ENCODE measurements around the gene SH3BP4. TPM values are rescaled to one million over a fixed set of nuclear protein-coding genes. Genes with fewer than 3 reads are reported as not detected.

The SH3BP4 gene
- total and polyA plus RNA-seq, 2 of the 13 experiments (the other 11 are each of a cell fraction or from before 2014, with no cell fraction given), result 34.6 to 99.1 TPM

DNA sequence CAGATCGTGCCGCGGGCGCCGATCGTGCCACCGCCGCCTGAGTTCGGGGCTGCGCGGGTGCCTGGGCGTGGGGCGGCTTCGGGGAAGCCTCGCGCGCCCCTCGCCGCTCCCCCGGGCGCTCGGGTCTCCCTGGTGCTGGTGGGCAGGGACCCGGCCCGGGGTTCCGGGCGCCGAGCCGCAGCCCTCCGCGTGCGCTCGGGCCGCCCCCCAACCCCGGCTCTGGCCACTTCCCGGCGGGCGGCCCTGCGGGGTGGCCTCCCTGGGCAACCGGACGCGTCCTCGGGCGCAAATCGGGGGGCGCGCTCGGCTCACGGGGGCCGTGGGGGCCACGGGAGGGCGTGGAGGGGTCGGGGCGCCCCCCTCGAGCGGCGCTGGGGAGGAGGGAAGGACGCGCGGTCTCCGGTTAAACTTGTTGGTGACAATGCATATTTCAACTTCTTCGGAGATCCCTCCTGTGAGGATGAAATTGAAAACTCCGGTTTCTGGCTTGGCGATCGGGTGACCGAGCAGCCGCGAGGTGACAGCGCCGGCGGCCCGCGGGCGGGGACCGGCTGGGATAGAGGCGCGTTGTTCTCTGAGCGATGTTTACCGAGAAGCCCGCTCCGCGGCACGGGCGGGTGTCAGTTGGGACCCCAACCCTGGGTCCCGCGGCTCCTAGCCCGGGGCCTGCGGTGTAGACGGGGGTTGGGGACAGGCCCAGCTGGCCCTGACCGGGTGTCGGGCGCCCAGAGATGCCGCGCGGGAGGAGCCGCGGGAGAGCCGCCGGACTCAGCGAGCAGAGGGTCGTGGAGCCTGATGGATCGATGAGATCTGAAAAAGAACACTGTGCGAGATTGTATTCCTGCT, 676 bp downstream of the SH3BP4 start (continued):
- peak; percentile 70 for TF ChIP-seq ZNF546 (CRISPR knock-in tag; conservative IDR thresholded peaks at IDR 0.05)
- no peak for TF ChIP-seq NFKBIZ (CRISPR knock-in tag; IDR thresholded peaks at IDR 0.05)
- peak; percentile 82; the same call in 1 of the 2 replicates for TF ChIP-seq ZNF234 (CRISPR knock-in tag; conservative IDR thresholded peaks at IDR 0.05)
- TF ChIP-seq SP2 (CRISPR knock-in tag; IDR thresholded peaks at IDR 0.05), result peak; percentile 27; the same call in 1 of the 2 replicates
- TF ChIP-seq EEA1 (CRISPR knock-in tag; IDR thresholded peaks at IDR 0.05; ENCODE audit: borderline replicate concordance), result 0 out of 2 replicates have a peak, but pooled peaks have one; percentile 15
- TF ChIP-seq, protein P1, sequence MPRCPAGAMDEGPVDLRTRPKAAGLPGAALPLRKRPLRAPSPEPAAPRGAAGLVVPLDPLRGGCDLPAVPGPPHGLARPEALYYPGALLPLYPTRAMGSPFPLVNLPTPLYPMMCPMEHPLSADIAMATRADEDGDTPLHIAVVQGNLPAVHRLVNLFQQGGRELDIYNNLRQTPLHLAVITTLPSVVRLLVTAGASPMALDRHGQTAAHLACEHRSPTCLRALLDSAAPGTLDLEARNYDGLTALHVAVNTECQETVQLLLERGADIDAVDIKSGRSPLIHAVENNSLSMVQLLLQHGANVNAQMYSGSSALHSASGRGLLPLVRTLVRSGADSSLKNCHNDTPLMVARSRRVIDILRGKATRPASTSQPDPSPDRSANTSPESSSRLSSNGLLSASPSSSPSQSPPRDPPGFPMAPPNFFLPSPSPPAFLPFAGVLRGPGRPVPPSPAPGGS (CRISPR knock-in tag; IDR thresholded peaks at IDR 0.05), result 0 out of 2 replicates have a peak, but pooled peaks have one; percentile 51
- no peak for TF ChIP-seq DNMT3B (CRISPR knock-in tag; conservative IDR thresholded peaks at IDR 0.05)
- no peak for TF ChIP-seq FOXM1 (CRISPR knock-in tag; IDR thresholded peaks at IDR 0.05)
- peak; percentile 79 for TF ChIP-seq ZNF563 (CRISPR knock-in tag; IDR thresholded peaks at IDR 0.05)
- TF ChIP-seq RBFOX2 (IDR thresholded peaks at IDR 0.05; ENCODE audit: low read depth, low read length), result peak; percentile 89
- TF ChIP-seq RFXAP (CRISPR knock-in tag; IDR thresholded peaks at IDR 0.05; ENCODE audit: borderline replicate concordance), result no peak
- TF ChIP-seq KDM5B (CRISPR knock-in tag; IDR thresholded peaks at IDR 0.05; ENCODE audit: borderline replicate concordance), result peak; percentile 57; the same call in 1 of the 2 replicates
- no peak for TF ChIP-seq TAF15 (IDR thresholded peaks at IDR 0.05; ENCODE audit: low read depth, low read length, poor library complexity, severe bottlenecking)
- TF ChIP-seq, protein P2, sequence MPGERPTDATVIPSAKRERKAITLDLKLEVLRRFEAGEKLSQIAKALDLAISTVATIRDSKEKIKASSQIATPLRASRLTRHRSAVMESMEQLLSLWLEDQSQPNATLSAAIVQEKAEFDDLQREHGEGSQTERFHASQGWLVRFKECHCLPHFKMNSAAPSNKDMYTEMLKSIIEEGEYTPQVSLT (CRISPR knock-in tag; IDR thresholded peaks at IDR 0.05; ENCODE audit: borderline replicate concordance, low read depth), result no peak
- TF ChIP-seq, protein P3, sequence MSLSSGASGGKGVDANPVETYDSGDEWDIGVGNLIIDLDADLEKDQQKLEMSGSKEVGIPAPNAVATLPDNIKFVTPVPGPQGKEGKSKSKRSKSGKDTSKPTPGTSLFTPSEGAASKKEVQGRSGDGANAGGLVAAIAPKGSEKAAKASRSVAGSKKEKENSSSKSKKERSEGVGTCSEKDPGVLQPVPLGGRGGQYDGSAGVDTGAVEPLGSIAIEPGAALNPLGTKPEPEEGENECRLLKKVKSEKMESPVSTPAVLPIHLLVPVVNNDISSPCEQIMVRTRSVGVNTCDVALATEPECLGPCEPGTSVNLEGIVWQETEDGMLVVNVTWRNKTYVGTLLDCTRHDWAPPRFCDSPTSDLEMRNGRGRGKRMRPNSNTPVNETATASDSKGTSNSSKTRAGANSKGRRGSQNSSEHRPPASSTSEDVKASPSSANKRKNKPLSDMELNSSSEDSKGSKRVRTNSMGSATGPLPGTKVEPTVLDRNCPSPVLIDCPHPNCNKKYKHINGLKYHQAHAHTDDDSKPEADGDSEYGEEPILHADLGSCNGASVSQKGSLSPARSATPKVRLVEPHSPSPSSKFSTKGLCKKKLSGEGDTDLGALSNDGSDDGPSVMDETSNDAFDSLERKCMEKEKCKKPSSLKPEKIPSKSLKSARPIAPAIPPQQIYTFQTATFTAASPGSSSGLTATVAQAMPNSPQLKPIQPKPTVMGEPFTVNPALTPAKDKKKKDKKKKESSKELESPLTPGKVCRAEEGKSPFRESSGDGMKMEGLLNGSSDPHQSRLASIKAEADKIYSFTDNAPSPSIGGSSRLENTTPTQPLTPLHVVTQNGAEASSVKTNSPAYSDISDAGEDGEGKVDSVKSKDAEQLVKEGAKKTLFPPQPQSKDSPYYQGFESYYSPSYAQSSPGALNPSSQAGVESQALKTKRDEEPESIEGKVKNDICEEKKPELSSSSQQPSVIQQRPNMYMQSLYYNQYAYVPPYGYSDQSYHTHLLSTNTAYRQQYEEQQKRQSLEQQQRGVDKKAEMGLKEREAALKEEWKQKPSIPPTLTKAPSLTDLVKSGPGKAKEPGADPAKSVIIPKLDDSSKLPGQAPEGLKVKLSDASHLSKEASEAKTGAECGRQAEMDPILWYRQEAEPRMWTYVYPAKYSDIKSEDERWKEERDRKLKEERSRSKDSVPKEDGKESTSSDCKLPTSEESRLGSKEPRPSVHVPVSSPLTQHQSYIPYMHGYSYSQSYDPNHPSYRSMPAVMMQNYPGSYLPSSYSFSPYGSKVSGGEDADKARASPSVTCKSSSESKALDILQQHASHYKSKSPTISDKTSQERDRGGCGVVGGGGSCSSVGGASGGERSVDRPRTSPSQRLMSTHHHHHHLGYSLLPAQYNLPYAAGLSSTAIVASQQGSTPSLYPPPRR (CRISPR knock-in tag; IDR thresholded peaks at IDR 0.05; ENCODE audit: borderline replicate concordance), result no peak
- 0 out of 2 replicates have a peak, but pooled peaks have one; percentile 15 for TF ChIP-seq STAG1 (CRISPR knock-in tag; IDR thresholded peaks at IDR 0.05)
- TF ChIP-seq PRPF4 (IDR thresholded peaks at IDR 0.05; ENCODE audit: low read depth, low read length, poor library complexity, severe bottlenecking), result no peak
- no peak for TF ChIP-seq MTF1 (CRISPR knock-in tag; IDR thresholded peaks at IDR 0.05)
- no peak for TF ChIP-seq ZFP37 (CRISPR knock-in tag; IDR thresholded peaks at IDR 0.05; ENCODE audit: borderline replicate concordance)

All from HepG2 (cell line).